Activated CD4-positive, alpha-beta T cell treated with anti-CD3 and anti-CD28 coated beads, Interleukin-2, amount 10 ng/mL, durations not matched to agents 7 days and 5 days (primary cell): ENCODE results near the gene ZNF446. TPM values are rescaled to one million over a fixed set of nuclear protein-coding genes. Genes with fewer than 3 reads are reported as not detected.
A peak's percentile ranks its signal among the peaks of the same experiment; 100 is the strongest.
"Not testable (repeated sequence)": the region's sequence is repeated elsewhere in the genome, so short reads cannot be mapped to it uniquely, and the experiment has no call there.

Source experiments
- CTCF ChIA-PET: fragments of 350-600 bp; sonication (Branson Sonifier 250); formaldehyde crosslinking; loops from one replicate; lab custom pipeline; 2021; ENCODE audit warnings: antibody characterized with exemption; lab: Charles Lee
- POLR2A ChIA-PET: fragments of 350-600 bp; sonication (Branson Sonifier 250); formaldehyde crosslinking; loops from one replicate; lab custom pipeline; 2021; ENCODE audit warnings: antibody characterized with exemption; lab: Charles Lee
- DNase-seq: peaks from one replicate; pipeline ENCODE4 v3.0.0-alpha.2; 2020
- H3K27ac Mint-ChIP-seq: one replicate; pipeline ENCODE4 v1.8.0; 2021; ENCODE audit warnings: mild to moderate bottlenecking, moderate library complexity, mixed read lengths
- H3K27me3 Mint-ChIP-seq: one replicate; pipeline ENCODE4 v1.8.0; 2021; ENCODE audit warnings: mixed read lengths
- H3K36me3 Mint-ChIP-seq: one replicate; pipeline ENCODE4 v1.8.0; 2021; ENCODE audit warnings: low read depth, mixed read lengths
- H3K4me1 Mint-ChIP-seq: one replicate; pipeline ENCODE4 v1.8.0; 2021; ENCODE audit warnings: mixed read lengths
- H3K4me3 Mint-ChIP-seq: one replicate; pipeline ENCODE4 v1.8.0; 2021; ENCODE audit warnings: mild to moderate bottlenecking, moderate library complexity, mixed read lengths
- H3K9me3 Mint-ChIP-seq: one replicate; pipeline ENCODE4 v1.8.0; 2021; ENCODE audit warnings: mixed read lengths
- total RNA-seq, 2 experiments: library from RNA; stranded (reverse); gene quantifications; one replicate each; pipeline ENCODE4 v1.2.3, GENCODE V29; 2021

ZNF446 gene
- 1 to 10 TPM; 7.6 to 7.9 TPM for total RNA-seq

- peak within 1 kb of the TSS; percentile 96 for H3K27ac Mint-ChIP-seq
- CTCF ChIA-PET, result interaction anchor here (0.9 to 3.3 kb wide), 4 partner anchors 15 to 38 kb away, joined by 3 to 11 read pairs (median 4); no protein-coding TSS in a partner anchor
- no peaks in the 10 kb centered on the region for H3K27me3 Mint-ChIP-seq
- DNase-seq, result peak; percentile 98
- H3K36me3 Mint-ChIP-seq, result peaks cover 9% of the 10 kb centered on the region
- POLR2A ChIA-PET, result no interaction called here
- peak within 1 kb of the TSS; percentile 84 for H3K4me3 Mint-ChIP-seq
- peaks cover 21% of the 10 kb centered on the region for H3K4me1 Mint-ChIP-seq
- no peaks in the 10 kb centered on the region for H3K9me3 Mint-ChIP-seq
Observed at GRCh38 chr19:58475714-58476497, at the start of gene ZNF446. ZNF446 (plus strand) TSS chr19:58476352; CDS start chr19:58477219, 867 bp downstream.

- Mint-ChIP-seq H3K27ac (no peak overlapping the region), H3K4me3 (no peak overlapping the region), H3K27me3 (no peaks in the 10 kb centered on the region), H3K36me3 (peaks cover 24% of the 10 kb centered on the region), H3K4me1 (no peaks in the 10 kb centered on the region), H3K9me3 (peaks cover 46% of the 10 kb centered on the region)
- DNase-seq, result no peak
- CTCF ChIA-PET, result no interaction called here
- POLR2A ChIA-PET, result no interaction called here
Observed at GRCh38 chr19:58428617-58429016, 47.5 kb upstream of the ZNF446 start.

- DNase-seq, result no peak
- Mint-ChIP-seq H3K27me3 (no peaks in the 10 kb centered on the region), H3K27ac (no peak overlapping the region), H3K9me3 (peaks cover 50% of the 10 kb centered on the region), H3K4me3 (no peak overlapping the region), H3K4me1 (no peaks in the 10 kb centered on the region), H3K36me3 (peaks cover 35% of the 10 kb centered on the region)
- POLR2A ChIA-PET, result no interaction called here
- CTCF ChIA-PET, result interaction anchor here (0.7 kb wide), 1 partner anchor 22 kb away, joined by 4 read pairs; the partner anchor contains the start of gene ZNF324B
Observed at GRCh38 chr19:58429745-58430144, 46.4 kb upstream of the ZNF446 start.

GRCh38 chr19:58434217-58434616 is 41.9 kb upstream of the ZNF446 start:
- ChIA-PET POLR2A (no interaction called here), CTCF (interaction anchor here (1.0 to 1.2 kb wide), 3 partner anchors 17 to 26 kb away, joined by 3 read pairs; partner anchors contain the start of gene ZNF584)
- Mint-ChIP-seq H3K27ac (no peak overlapping the region), H3K27me3 (no peaks in the 10 kb centered on the region), H3K4me3 (no peak overlapping the region), H3K4me1 (peaks cover 10% of the 10 kb centered on the region), H3K36me3 (peaks cover 76% of the 10 kb centered on the region), H3K9me3 (peaks cover 69% of the 10 kb centered on the region)
- DNase-seq, result no peak

- ChIA-PET CTCF (interaction anchor here (0.6 kb wide), 1 partner anchor 51 kb away, joined by 3 read pairs; no protein-coding TSS in a partner anchor), POLR2A (interaction anchor here (0.6 kb wide), 1 partner anchor 60 kb away, joined by 4 read pairs; no protein-coding TSS in a partner anchor)
- Mint-ChIP-seq H3K27ac (peak within 1 kb of the TSS; percentile 93), H3K27me3 (no peaks in the 10 kb centered on the region), H3K9me3 (peaks cover 45% of the 10 kb centered on the region), H3K4me3 (peak within 1 kb of the TSS; percentile 95), H3K36me3 (peaks cover 59% of the 10 kb centered on the region), H3K4me1 (peaks cover 30% of the 10 kb centered on the region)
- peak; percentile 97 for DNase-seq
Observed at GRCh38 chr19:58439576-58440554, 36.3 kb upstream of the ZNF446 start, which contains the start of gene ZNF132. ZNF132 (minus strand) TSS chr19:58440153; CDS start chr19:58439821, 332 bp downstream.

GRCh38 chr19:58440556-58440955 is 35.6 kb upstream of the ZNF446 start:
- ChIA-PET CTCF (no interaction called here), POLR2A (interaction anchor here (0.6 kb wide), 1 partner anchor 59 kb away, joined by 4 read pairs; no protein-coding TSS in a partner anchor)
- no peak for DNase-seq
- Mint-ChIP-seq H3K9me3 (peaks cover 40% of the 10 kb centered on the region), H3K36me3 (peaks cover 52% of the 10 kb centered on the region), H3K27ac (peak overlapping the region; percentile 93), H3K4me1 (peaks cover 30% of the 10 kb centered on the region), H3K27me3 (no peaks in the 10 kb centered on the region), H3K4me3 (peak overlapping the region; percentile 95)

GRCh38 chr19:58442986-58443385 is 33.2 kb upstream of the ZNF446 start:
- DNase-seq, POLR2A ChIA-PET, H3K27me3 Mint-ChIP-seq, H3K27ac Mint-ChIP-seq, H3K4me3 Mint-ChIP-seq: not testable (repeated sequence)
- H3K9me3 Mint-ChIP-seq, result peaks cover 24% of the 10 kb centered on the region
- peaks cover 28% of the 10 kb centered on the region for H3K36me3 Mint-ChIP-seq
- CTCF ChIA-PET, result interaction anchor here (1.0 kb wide), 2 partner anchors 9 to 35 kb away, joined by 4 to 5 read pairs; partner anchors contain the start of genes ZNF324B and ZNF584
- peaks cover 27% of the 10 kb centered on the region for H3K4me1 Mint-ChIP-seq

- peaks cover 11% of the 10 kb centered on the region for H3K9me3 Mint-ChIP-seq
- H3K27me3 Mint-ChIP-seq, DNase-seq, H3K36me3 Mint-ChIP-seq, H3K27ac Mint-ChIP-seq, H3K4me3 Mint-ChIP-seq, POLR2A ChIA-PET: not testable (repeated sequence)
- peaks cover 25% of the 10 kb centered on the region for H3K4me1 Mint-ChIP-seq
- CTCF ChIA-PET, result interaction anchor here (0.6 to 1.7 kb wide), 2 partner anchors 7 to 70 kb away, joined by 3 read pairs; no protein-coding TSS in a partner anchor
Observed at GRCh38 chr19:58448860-58449259, 27.3 kb upstream of the ZNF446 start.

GRCh38 chr19:58449980-58450379 is 26.2 kb upstream of the ZNF446 start:
- H3K4me1 Mint-ChIP-seq, result peaks cover 25% of the 10 kb centered on the region
- H3K36me3 Mint-ChIP-seq, H3K27ac Mint-ChIP-seq, POLR2A ChIA-PET, DNase-seq, H3K4me3 Mint-ChIP-seq, H3K27me3 Mint-ChIP-seq: not testable (repeated sequence)
- peaks cover 11% of the 10 kb centered on the region for H3K9me3 Mint-ChIP-seq
- CTCF ChIA-PET, result interaction anchor here (0.7 to 1.7 kb wide), 3 partner anchors 8 to 16 kb away, joined by 3 to 4 read pairs (median 3); no protein-coding TSS in a partner anchor

- POLR2A ChIA-PET, result no interaction called here
Observed at GRCh38 chr19:58450856-58451357, 25.2 kb upstream of the ZNF446 start.

GRCh38 chr19:58451358-58452101 is 24.6 kb upstream of the ZNF446 start, which contains the start of gene ZNF324B:
ZNF324B (plus strand) TSS chr19:58451622; CDS start chr19:58453702, 2,080 bp downstream.
- peak; percentile 97 for DNase-seq

More at GRCh38 chr19:58450856-58451357, 25.2 kb upstream of the ZNF446 start:
- Mint-ChIP-seq H3K9me3 (peaks cover 11% of the 10 kb centered on the region), H3K36me3 (peaks cover 7% of the 10 kb centered on the region), H3K4me3 (peak overlapping the region; percentile 78), H3K27me3 (peaks cover 6% of the 10 kb centered on the region), H3K27ac (peak overlapping the region; percentile 3), H3K4me1 (peaks cover 25% of the 10 kb centered on the region)
- no peak for DNase-seq
- CTCF ChIA-PET, result interaction anchor here (0.5 to 1.3 kb wide), 5 partner anchors 8 to 187 kb away, joined by 3 to 5 read pairs (median 4); no protein-coding TSS in a partner anchor

More at GRCh38 chr19:58451358-58452101, 24.6 kb upstream of the ZNF446 start, which contains the start of gene ZNF324B:
- ChIA-PET CTCF (interaction anchor here (0.5 to 1.3 kb wide), 4 partner anchors 9 to 187 kb away, joined by 3 to 5 read pairs (median 4); no protein-coding TSS in a partner anchor), POLR2A (no interaction called here)
- Mint-ChIP-seq H3K9me3 (peaks cover 11% of the 10 kb centered on the region), H3K36me3 (peaks cover 8% of the 10 kb centered on the region), H3K27ac (peak within 1 kb of the TSS; percentile 63), H3K27me3 (peaks cover 6% of the 10 kb centered on the region), H3K4me1 (peaks cover 25% of the 10 kb centered on the region), H3K4me3 (peak within 1 kb of the TSS; percentile 78)
